Stimulated activated CD4-positive, alpha-beta T cell treated with anti-CD3 and anti-CD28 coated beads, Interleukin-4, amount 100 ng/mL, for 48 hours (primary cell): ENCODE results near the gene CDCA3.

ENCODE experiments used
- DNase-seq, 2 donors: peaks; one replicate each; pipeline ENCODE4 v3.0.0-alpha.2; 2020; ENCODE audit warnings: low read depth in 2 of 2

The CDCA3 gene

DNA sequence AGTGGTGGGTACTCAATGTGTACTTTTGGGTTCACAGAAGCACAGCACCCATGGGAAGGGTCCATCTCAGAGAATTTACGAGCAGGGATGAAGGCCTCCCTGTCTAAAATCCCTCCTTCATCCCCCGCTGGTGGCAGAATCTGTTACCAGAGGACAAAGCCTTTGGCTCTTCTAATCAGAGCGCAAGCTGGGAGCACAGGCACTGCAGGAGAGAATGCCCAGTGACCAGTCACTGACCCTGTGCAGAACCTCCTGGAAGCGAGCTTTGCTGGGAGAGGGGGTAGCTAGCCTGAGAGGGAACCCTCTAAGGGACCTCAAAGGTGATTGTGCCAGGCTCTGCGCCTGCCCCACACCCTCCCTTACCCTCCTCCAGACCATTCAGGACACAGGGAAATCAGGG is 30.9 kb downstream of the CDCA3 start:
- no peak for DNase-seq

DNA sequence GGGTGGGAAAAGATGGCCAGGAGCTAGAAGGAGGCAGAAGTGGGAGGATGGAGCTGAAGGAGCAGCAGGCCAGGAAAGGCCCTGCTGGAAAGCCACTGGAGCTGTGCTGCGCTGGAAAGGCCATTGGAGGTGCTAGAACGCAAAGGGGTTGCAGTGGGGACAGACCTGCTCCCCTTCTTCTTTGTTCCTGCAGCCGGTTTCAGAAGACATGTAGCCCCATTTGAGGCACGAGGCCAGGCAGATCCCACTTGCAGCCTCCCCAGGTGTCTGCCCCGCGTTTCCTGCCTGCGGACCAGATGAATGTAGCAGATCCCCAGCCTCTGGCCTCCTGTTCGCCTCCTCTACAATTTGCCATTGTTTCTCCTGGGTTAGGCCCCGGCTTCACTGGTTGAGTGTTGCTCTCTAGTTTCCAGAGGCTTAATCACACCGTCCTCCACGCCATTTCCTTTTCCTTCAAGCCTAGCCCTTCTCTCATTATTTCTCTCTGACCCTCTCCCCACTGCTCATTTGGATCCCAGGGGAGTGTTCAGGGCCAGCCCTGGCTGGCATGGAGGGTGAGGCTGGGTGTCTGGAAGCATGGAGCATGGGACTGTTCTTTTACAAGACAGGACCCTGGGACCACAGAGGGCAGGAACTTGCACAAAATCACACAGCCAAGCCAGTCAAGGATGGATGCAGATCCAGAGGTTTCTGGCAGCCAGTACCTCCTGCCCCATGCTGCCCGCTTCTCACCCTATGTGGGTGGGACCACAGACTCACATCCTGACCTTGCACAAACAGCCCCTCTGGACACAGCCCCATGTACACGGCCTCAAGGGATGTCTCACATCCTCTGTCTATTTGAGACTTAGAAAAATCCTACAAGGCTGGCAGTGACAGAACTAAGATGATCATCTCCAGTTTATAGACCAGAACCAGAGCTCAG is 31.7 kb downstream of the CDCA3 start:
- no peak for DNase-seq

DNA sequence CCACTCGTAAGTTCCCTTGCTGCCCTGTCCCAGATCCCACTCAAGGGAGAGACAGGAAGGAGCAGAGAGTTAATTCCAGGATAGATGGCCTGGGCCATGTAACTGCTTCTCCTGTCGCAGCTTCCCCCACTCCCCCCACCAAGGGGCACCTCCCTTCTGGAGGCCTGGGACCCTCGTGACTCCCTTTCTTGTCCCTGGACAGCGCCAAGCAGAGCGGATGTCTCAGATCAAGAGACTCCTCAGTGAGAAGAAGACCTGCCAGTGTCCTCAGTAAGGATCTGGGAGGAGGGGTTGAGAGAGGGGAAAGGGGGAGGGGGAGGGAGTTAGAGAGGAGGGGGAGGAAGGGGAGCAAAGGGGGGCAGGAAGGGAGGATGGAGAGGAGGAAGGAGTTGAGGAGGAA is 32.4 kb downstream of the CDCA3 start:
- no peak for DNase-seq

DNA sequence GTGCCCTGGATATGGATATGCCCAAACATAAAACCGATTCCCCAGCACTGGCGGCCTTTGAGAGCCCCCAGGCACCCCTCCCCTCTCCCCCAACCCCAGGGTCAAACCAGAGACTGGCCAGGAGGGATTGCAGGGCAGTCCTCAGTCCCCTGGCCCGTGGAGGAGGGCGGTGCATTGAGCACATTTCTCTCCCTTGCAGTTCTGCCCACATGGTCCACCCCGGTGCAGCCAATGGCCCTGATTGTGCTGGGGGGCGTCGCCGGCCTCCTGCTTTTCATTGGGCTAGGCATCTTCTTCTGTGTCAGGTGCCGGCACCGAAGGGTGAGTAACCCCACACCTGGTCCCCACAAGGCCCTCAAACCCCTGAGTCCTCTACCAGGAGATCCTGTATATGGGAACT is 32.9 kb downstream of the CDCA3 start:
- DNase-seq: no peak

DNA sequence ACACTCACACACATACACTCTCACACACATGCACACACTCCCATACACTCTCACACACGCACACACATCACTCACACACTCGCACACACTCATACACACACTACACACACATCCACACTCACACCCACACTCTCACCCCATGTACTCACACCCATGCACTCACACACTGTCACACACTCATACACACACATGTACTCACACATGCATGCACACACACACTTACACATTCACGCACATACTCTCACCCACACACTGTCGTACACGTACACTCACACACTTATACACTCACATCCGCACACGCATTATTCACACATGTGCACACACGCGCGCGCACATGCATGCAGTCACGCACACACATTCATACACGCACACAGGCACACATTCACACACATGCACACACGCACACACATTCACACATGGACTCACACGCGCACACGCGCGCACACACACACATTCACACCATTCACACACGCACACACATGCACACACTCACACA is 33.4 kb downstream of the CDCA3 start:
- DNase-seq: no peak

DNA sequence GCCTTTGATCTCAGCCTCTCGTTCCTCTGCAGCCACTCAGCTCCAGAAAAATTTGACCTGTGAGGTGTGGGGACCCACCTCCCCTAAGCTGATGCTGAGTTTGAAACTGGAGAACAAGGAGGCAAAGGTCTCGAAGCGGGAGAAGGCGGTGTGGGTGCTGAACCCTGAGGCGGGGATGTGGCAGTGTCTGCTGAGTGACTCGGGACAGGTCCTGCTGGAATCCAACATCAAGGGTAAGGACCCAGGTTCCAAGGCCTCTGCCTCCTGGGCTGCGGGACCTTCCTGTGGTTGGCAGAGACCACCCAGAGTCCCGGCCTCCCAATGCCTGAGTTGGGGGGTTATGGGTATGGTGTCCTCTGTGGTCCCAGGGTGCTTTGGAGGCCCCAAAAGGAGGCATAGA is 34.0 kb downstream of the CDCA3 start:
- no peak for DNase-seq

DNA sequence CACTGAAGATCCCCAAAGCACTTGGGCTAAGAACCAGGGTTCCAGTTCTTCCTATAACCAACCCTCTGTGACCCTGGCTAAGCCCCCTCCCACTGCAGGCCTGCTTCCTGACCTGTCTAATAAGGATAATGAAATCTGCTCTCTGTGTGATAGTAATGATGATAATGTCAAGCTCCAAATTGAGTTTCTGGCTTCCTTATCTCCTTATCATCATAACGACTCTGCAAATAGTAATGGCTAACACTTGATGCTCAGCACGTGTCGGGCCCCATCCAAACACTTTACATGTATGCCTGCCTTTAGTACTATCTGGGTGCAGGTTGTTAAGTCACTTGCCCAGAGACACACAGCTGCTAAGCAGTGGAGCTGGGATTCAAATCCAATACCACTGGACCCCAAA is 34.5 kb downstream of the CDCA3 start:
- DNase-seq: no peak

DNA sequence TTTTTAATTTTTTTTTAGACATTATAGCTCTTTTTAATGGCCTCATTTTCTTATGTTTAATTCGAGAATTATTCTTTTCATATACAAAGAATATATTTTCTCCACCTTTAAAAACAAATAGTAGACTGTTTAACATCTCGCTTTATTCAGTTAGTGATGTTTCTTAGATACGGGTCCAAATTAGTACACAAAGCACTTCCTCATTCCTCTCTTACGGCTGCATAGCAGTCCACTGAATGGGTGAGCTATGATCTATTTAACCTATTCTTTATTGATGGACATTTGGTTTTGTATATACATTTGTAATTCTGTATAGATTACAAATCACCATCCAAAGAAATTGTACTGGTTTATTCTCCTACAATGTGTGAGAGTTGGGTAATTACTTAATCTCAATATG is 37.7 kb downstream of the CDCA3 start:
- DNase-seq: no peak

DNA sequence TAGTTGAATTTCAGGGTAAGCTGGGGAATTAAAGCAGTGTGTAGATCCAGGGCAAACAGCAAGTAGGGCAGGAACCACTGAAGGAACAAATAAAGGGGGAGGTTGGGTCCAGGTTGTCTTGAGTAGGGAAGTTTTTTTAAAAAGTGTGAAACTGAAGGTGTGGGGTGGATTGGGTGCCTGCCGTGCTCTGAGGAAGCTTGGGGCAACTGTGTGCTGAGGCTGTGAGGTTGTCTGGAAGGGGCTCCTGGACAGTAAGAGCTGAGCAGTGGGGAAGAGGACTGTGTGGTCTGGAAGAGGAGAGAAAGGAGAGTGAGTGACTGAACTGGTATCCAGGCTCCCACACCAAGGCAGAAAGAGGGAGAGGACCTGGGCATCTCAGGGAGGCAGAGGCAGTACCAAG is 40.3 kb downstream of the CDCA3 start:
- DNase-seq: no peak

DNA sequence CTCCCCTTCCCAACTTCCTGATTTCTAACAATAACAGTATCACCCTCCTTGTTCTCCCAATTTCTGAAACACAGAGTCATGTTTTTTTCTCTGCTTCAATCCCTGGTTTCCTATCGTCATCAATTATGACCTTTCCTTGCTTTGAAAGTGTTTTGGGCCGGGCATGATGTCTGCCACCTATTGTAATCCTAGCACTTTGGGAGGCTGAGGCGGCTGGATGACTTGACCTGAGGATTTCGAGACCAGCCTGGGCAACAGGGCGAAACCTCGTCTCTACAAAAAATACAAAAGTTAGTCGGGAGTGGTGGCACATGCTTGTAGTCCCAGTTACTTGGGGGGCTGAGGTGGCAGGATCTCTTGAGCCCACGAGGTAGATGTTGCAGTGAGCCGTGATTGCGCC is 42.0 kb downstream of the CDCA3 start:
- no peak for DNase-seq

DNA sequence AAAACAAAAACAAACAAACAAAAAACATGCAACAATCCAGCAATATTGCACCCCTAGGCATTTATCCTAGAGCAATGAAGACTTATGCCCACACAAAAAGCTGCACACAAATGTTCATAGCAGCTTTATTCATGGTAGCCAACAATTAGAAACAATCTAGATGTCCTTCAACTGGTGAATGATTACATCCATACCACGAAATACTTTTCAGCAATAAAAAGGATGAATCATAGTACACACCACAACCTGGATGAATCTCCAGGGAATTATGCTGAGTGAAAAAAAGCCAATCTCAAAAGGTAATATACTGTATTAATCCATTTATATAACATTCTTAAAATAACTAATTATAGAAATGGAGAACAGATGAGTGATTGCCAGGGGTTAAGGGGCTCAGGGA is 43.9 kb downstream of the CDCA3 start:
- no peak for DNase-seq

DNA sequence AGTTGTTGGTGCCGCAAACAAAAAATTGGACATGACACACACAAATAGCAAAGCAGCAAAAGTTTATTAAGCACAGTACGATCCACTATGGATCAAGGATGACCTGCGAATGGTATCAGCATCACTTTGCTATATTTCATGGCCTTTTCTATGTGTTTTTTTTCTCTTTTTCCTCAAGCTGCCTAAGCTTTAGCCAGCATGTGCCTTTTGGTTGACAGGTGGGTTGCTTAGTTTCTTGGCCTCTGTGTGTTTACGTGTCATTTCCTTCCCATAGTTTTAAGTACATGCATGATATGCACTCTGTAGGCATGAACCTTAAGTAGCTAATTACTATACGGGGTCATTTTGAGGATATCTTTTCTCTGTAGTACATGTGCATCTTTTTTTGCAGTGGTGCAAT is 51.9 kb downstream of the CDCA3 start:
- DNase-seq: no peak
